HG03095 (cell line): ENCODE measurements around the gene METTL13.

Experiments
- ATAC-seq: cut with Tn5 transposase; IDR thresholded peaks from one replicate; pipeline ENCODE4 v1.9.1; 2021; ENCODE audit warnings: moderate library complexity; ENCODE audit not compliant: unreplicated experiment

METTL13 gene

GRCh38 chr1:171781176-171781875 lies at the start of gene METTL13:
Gene METTL13 (plus strand): TSS chr1:171781660. CDS start chr1:171781968, 308 bp downstream.
- peak; percentile 99 for ATAC-seq

GRCh38 chr1:171736196-171736595 lies 45.3 kb upstream of the METTL13 start:
- no peak for ATAC-seq

- no peak for ATAC-seq
These were observed 42.5 kb upstream of the METTL13 start for GRCh38 chr1:171738911-171739310.

- no peak for ATAC-seq
These were observed 41.8 kb upstream of the METTL13 start for GRCh38 chr1:171739656-171740055.

- no peak for ATAC-seq
These were observed 41.0 kb upstream of the METTL13 start for GRCh38 chr1:171740356-171740863.

- peak; percentile 30 for ATAC-seq
These were observed 40.2 kb upstream of the METTL13 start for GRCh38 chr1:171740987-171741871.

- peak; percentile 82 for ATAC-seq
These were observed 39.4 kb upstream of the METTL13 start, which contains the start of gene VAMP4 for GRCh38 chr1:171741872-171742576. Gene VAMP4 (minus strand): TSS chr1:171742065. CDS start chr1:171738414, 3,651 bp downstream.

- no peak for ATAC-seq
These were observed 38.9 kb upstream of the METTL13 start for GRCh38 chr1:171742577-171742922.

GRCh38 chr1:171743081-171743870 lies 38.2 kb upstream of the METTL13 start:
- no peak for ATAC-seq

- no peak for ATAC-seq
These were observed 36.5 kb upstream of the METTL13 start for GRCh38 chr1:171744986-171745385.

GRCh38 chr1:171748651-171749050 lies 32.8 kb upstream of the METTL13 start:
- no peak for ATAC-seq

- ATAC-seq: no peak
These were observed 30.2 kb upstream of the METTL13 start for GRCh38 chr1:171751221-171751620.

GRCh38 chr1:171753182-171753581 lies 28.3 kb upstream of the METTL13 start:
- no peak for ATAC-seq

- ATAC-seq: no peak
These were observed 27.6 kb upstream of the METTL13 start for GRCh38 chr1:171753685-171754352.

- no peak for ATAC-seq
These were observed 27.1 kb upstream of the METTL13 start for GRCh38 chr1:171754353-171754705.

- ATAC-seq: no peak
These were observed 26.5 kb upstream of the METTL13 start for GRCh38 chr1:171754971-171755370.

GRCh38 chr1:171756856-171757255 lies 24.6 kb upstream of the METTL13 start:
- ATAC-seq: no peak

- ATAC-seq: no peak
These were observed 23.4 kb upstream of the METTL13 start for GRCh38 chr1:171758011-171758410.

- ATAC-seq: no peak
These were observed 19.3 kb upstream of the METTL13 start for GRCh38 chr1:171762143-171762563.

- no peak for ATAC-seq
These were observed 17.7 kb upstream of the METTL13 start for GRCh38 chr1:171763764-171764163.
